ENCODE measurements around the gene LMF1. TPM values are rescaled to one million over a fixed set of nuclear protein-coding genes. Genes with fewer than 3 reads are reported as not detected.

The LMF1 gene
- total and polyA plus RNA-seq, 2 donors (not counting 1 experiment from before 2014, with no cell fraction given), result 36.4 to 63.2 TPM

DNA sequence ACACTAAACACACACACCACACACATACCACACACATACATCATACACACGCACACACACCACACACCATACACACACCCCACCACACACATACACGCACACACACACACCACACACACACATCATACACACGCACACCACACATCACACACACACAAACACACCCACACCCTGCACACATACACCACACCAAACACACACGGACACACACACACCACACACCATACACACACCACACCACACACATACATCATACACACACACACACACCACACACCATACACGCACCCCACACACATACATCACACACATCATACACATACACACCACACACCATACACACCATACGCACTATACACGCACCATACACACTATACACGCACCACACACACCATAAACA lies 7.1 kb upstream of the LMF1 start:
- no peaks in the 10 kb centered on the region for H4K20me1 ChIP-seq (ENCODE audit: control insufficient read depth, insufficient read depth, low read length, poor library complexity, severe bottlenecking)
- H3K9me3 Mint-ChIP-seq (ENCODE audit: insufficient read depth), result no peaks in the 10 kb centered on the region
- ChIA-PET POLR2A (no interaction called here), CTCF (interaction anchor here (1.0 kb wide), 1 partner anchor 19 kb away, joined by 3 read pairs; no protein-coding TSS in a partner anchor)
- H3K4me1 ChIP-seq (ENCODE audit: control insufficient read depth in 2 of 2, insufficient read depth in 2 of 2, low read length in 2 of 2), result peaks cover 15 to 22% of the 10 kb centered on the region in 2 donors
- H3K4me1 Mint-ChIP-seq, result no peaks in the 10 kb centered on the region
- no peak overlapping the region for H3K4me3 Mint-ChIP-seq
- 77% methylated on average over 8 of the region's 8 CpGs for WGBS (ENCODE audit: insufficient coverage)
- H3K4me3 ChIP-seq (ENCODE audit: control extremely low read depth in 1 of 5, extremely low read depth in 1 of 5, insufficient read depth in 1 of 5, low read depth in 2 of 5, low read length in 4 of 5), result no peak overlapping the region
- peaks cover 0 to 46% (median 13%) of the 10 kb centered on the region in 4 experiments for H3K27me3 ChIP-seq (replicated peaks in 1 of 4; ENCODE audit: control extremely low read depth in 1 of 4, control insufficient read depth in 3 of 4, insufficient read depth in 4 of 4, low read length in 3 of 4)
- no peak overlapping the region for H2AFZ ChIP-seq (ENCODE audit: insufficient read depth, low read depth, low read length, poor library complexity, severe bottlenecking)
- DNase-seq (no peak), ATAC-seq (ENCODE audit: low read depth) (no peak)
- H3K27ac ChIP-seq (ENCODE audit: low read length in 2 of 2), result no peak overlapping the region
- peaks cover 0 to 8% (median 0%) of the 10 kb centered on the region in 3 donors for H3K9me3 ChIP-seq (ENCODE audit: control extremely low read depth in 1 of 3, control insufficient read depth in 2 of 3, insufficient read depth in 1 of 3, low read length in 2 of 3)
- peaks cover 13% of the 10 kb centered on the region for H3K27me3 Mint-ChIP-seq
- intact Hi-C loops (cut with micrococcal nuclease), result no loop called here
- TF ChIP-seq, protein P1, sequence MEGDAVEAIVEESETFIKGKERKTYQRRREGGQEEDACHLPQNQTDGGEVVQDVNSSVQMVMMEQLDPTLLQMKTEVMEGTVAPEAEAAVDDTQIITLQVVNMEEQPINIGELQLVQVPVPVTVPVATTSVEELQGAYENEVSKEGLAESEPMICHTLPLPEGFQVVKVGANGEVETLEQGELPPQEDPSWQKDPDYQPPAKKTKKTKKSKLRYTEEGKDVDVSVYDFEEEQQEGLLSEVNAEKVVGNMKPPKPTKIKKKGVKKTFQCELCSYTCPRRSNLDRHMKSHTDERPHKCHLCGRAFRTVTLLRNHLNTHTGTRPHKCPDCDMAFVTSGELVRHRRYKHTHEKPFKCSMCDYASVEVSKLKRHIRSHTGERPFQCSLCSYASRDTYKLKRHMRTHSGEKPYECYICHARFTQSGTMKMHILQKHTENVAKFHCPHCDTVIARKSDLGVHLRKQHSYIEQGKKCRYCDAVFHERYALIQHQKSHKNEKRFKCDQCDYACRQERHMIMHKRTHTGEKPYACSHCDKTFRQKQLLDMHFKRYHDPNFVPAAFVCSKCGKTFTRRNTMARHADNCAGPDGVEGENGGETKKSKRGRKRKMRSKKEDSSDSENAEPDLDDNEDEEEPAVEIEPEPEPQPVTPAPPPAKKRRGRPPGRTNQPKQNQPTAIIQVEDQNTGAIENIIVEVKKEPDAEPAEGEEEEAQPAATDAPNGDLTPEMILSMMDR (IDR thresholded peaks at IDR 0.05), result no peak
- TF ChIP-seq EZH2 (IDR thresholded peaks at IDR 0.05; ENCODE audit: borderline replicate concordance, insufficient read depth, low read depth, low read length, poor library complexity, severe bottlenecking), result no peak
- H3K27ac Mint-ChIP-seq, result no peak overlapping the region
- no peak overlapping the region for H3K4me2 ChIP-seq (replicated peaks; ENCODE audit: low read depth, low read length, poor library complexity, severe bottlenecking)
- H3K79me2 ChIP-seq (ENCODE audit: control insufficient read depth, insufficient read depth, low read length), result no peaks in the 10 kb centered on the region
- no peak overlapping the region for H3K9ac ChIP-seq (ENCODE audit: low read length)
- H3K36me3 ChIP-seq (replicated peaks in 1 of 2; ENCODE audit: control extremely low read depth in 1 of 2, control insufficient read depth in 1 of 2, extremely low read depth in 1 of 2, insufficient read depth in 2 of 2, low read length in 1 of 2), result no peaks in the 10 kb centered on the region

DNA sequence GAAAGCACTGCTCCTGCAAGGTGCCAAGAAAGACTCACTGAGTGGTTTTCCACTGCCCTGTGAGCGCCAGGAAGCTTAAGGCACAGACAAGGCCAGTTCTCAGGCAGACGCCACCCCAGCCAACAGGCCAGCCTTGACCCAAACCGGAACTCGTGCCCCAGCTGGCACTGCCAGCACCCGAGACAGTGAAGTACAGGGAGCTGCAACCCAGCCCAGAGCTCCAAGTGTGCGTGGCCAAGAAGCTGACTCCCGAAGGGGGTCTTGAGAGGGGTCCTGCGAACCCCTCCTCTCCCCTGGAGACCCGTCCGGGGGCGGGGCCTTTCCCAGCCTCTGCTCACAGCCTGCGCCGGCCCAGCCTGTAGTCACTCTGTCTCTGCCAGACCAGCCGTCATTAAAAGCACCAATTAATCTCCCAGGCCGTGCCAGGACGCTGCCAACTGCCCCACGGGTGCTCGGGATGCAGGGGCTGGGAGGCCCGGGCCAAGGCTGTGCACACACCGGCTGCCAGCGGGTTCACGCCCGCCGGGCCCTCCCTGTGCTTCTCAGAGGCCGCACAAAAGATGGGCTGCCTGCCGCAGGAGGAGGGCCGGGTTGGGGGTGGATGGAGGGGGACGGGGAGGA lies 6.4 kb upstream of the LMF1 start:
- peaks cover 0 to 10% (median 0%) of the 10 kb centered on the region in 3 donors for H3K9me3 ChIP-seq (ENCODE audit: control extremely low read depth in 1 of 3, control insufficient read depth in 2 of 3, insufficient read depth in 1 of 3, low read length in 2 of 3)
- no peaks in the 10 kb centered on the region for H3K9me3 Mint-ChIP-seq (ENCODE audit: insufficient read depth)
- H3K9ac ChIP-seq (ENCODE audit: low read length), result no peak overlapping the region
- peaks cover 13 to 15% of the 10 kb centered on the region in 2 donors for H3K4me1 ChIP-seq (ENCODE audit: control insufficient read depth in 2 of 2, insufficient read depth in 2 of 2, low read length in 2 of 2)
- TF ChIP-seq EZH2 (IDR thresholded peaks at IDR 0.05; ENCODE audit: borderline replicate concordance, insufficient read depth, low read depth, low read length, poor library complexity, severe bottlenecking), result no peak
- TF ChIP-seq, protein P1 (IDR thresholded peaks at IDR 0.05), result no peak
- no peak overlapping the region for H3K4me2 ChIP-seq (replicated peaks; ENCODE audit: low read depth, low read length, poor library complexity, severe bottlenecking)
- H3K27ac ChIP-seq (ENCODE audit: low read length in 2 of 2), result no peak overlapping the region
- H3K27me3 ChIP-seq (replicated peaks in 1 of 4; ENCODE audit: control extremely low read depth in 1 of 4, control insufficient read depth in 3 of 4, insufficient read depth in 4 of 4, low read length in 3 of 4), result peaks cover 0 to 43% (median 10%) of the 10 kb centered on the region in 4 experiments
- no peaks in the 10 kb centered on the region for H3K36me3 ChIP-seq (replicated peaks in 1 of 2; ENCODE audit: control extremely low read depth in 1 of 2, control insufficient read depth in 1 of 2, extremely low read depth in 1 of 2, insufficient read depth in 2 of 2, low read length in 1 of 2)
- no peak overlapping the region for H2AFZ ChIP-seq (ENCODE audit: insufficient read depth, low read depth, low read length, poor library complexity, severe bottlenecking)
- no peaks in the 10 kb centered on the region for H3K4me1 Mint-ChIP-seq
- H4K20me1 ChIP-seq (ENCODE audit: control insufficient read depth, insufficient read depth, low read length, poor library complexity, severe bottlenecking), result no peaks in the 10 kb centered on the region
- DNase-seq (no peak), ATAC-seq (ENCODE audit: low read depth) (no peak)
- intact Hi-C loops (cut with micrococcal nuclease), result no loop called here
- no peak overlapping the region for H3K4me3 Mint-ChIP-seq
- peaks cover 13% of the 10 kb centered on the region for H3K27me3 Mint-ChIP-seq
- POLR2A ChIA-PET, result no interaction called here
- H3K4me3 ChIP-seq (ENCODE audit: control extremely low read depth in 1 of 5, extremely low read depth in 1 of 5, insufficient read depth in 1 of 5, low read depth in 2 of 5, low read length in 4 of 5), result no peak overlapping the region
- WGBS (ENCODE audit: insufficient coverage), result 72% methylated on average over 27 of the region's 28 CpGs
- H3K27ac Mint-ChIP-seq, result no peak overlapping the region
- CTCF ChIA-PET, result no interaction called here
- no peaks in the 10 kb centered on the region for H3K79me2 ChIP-seq (ENCODE audit: control insufficient read depth, insufficient read depth, low read length)

Measured in B cell (primary cell).